SU-DHL-6 (cell line): ENCODE data around the gene AMMECR1L.

ENCODE experiments used
- CTCF ChIP-seq: fragments of 200-600 bp; sonication (generic); IDR thresholded peaks from one replicate; pipeline ENCODE4 v1.5.1; 2017; ENCODE audit warnings: antibody characterized with exemption, mild to moderate bottlenecking, low read length, moderate library complexity; ENCODE audit not compliant: insufficient read depth, poor library complexity, severe bottlenecking
- EZH2phosphoT487 ChIP-seq: fragments of 200-600 bp; sonication (generic), shearing (Covaris generic); conservative IDR thresholded peaks from 2 replicates; pipeline ENCODE4 v1.6.1; 2018; ENCODE audit warnings: mild to moderate bottlenecking, antibody characterized with exemption, low read length, moderate library complexity, mixed read lengths

DNA sequence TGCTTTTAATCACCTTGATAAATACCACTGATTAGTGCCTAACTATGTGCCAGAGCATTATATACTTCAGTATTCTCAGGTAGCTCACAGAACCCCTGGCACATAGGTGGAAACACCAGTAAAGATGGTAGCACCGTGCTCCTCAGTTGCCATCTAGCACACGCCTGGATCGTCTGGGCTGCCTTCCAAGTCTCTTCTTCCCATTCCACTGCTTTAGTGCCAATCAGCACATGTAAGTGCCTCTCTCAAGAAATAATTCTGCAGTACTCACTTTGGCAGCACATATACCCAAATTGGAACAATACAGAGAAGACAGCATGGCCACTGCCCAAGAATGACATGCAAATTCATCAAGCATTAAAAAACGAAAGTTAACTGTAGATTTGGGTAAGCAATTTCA, 40.8 kb downstream of the AMMECR1L start:
- no peak for TF ChIP-seq CTCF
- no peak for TF ChIP-seq EZH2phosphoT487
